ENCODE results near the gene ROR2. TPM values are rescaled to one million over a fixed set of nuclear protein-coding genes. Genes with fewer than 3 reads are reported as not detected.

The ROR2 gene
- total RNA-seq, 4 donors from 2014 or later: 9.5 to 17.7 (median 15.9) TPM

DNA sequence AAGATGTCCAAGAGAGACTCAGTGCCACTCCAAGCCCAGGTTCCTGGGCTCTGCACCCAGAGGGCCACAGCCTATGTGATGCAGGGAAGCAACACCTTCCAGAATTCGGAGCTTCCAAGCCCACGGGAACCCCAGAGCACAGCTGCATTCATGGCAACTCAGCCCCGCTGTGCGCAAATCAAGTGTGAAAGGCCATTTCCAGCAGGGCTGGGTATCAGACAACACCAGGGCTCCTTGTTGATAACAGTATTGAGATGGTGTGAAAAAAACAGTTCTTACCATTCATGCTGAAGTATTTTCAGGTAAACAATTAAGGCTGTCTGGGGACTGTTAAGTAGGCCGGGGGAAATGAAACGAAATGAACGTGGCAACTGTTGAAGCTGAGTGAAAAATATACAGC, 10.1 kb downstream of the ROR2 start:
- DNase-seq: no peak
- Histone ChIP-seq H3K36me3 (no peaks in the 10 kb centered on the region), H3K4me3 (replicated peaks in 1 of 3) (no peak overlapping the region), H3K9me3 (no peaks in the 10 kb centered on the region), H3K4me1 (peaks cover 7 to 13% of the 10 kb centered on the region in 2 donors), H3K27me3 (no peaks in the 10 kb centered on the region), H3K27ac (no peak overlapping the region)
- WGBS, 2 donors: 80 to 93% methylated on average over 7 of the region's 7 CpGs
- intact Hi-C loops (cut with DNase I): loop anchor here (10.0 kb wide), 1 partner anchor 95 kb away; no protein-coding TSS in a partner anchor
- no peak for TF ChIP-seq POLR2A (IDR thresholded peaks at IDR 0.05)
- TF ChIP-seq, protein P1, sequence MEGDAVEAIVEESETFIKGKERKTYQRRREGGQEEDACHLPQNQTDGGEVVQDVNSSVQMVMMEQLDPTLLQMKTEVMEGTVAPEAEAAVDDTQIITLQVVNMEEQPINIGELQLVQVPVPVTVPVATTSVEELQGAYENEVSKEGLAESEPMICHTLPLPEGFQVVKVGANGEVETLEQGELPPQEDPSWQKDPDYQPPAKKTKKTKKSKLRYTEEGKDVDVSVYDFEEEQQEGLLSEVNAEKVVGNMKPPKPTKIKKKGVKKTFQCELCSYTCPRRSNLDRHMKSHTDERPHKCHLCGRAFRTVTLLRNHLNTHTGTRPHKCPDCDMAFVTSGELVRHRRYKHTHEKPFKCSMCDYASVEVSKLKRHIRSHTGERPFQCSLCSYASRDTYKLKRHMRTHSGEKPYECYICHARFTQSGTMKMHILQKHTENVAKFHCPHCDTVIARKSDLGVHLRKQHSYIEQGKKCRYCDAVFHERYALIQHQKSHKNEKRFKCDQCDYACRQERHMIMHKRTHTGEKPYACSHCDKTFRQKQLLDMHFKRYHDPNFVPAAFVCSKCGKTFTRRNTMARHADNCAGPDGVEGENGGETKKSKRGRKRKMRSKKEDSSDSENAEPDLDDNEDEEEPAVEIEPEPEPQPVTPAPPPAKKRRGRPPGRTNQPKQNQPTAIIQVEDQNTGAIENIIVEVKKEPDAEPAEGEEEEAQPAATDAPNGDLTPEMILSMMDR (IDR thresholded peaks at IDR 0.05): no peak

DNA sequence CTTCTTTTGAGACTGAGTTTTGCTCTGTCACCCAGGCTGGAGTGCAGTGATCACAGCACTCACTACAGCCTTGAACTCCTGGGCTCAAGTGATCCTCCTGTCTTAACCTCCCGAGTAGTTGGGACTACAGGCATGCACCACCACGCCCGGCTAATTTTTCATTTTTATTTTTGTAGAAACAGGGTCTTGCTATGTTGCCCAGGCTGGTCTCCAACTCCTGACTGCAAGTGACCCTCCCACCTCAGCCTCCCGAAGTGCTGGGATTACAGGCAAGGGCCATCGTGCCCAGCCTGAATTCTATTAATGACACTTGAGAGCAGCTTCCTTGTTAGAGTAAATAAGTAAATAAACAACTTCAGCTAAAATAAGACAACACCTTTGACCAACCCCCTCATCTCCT, 12.3 kb downstream of the ROR2 start:
- Histone ChIP-seq H3K36me3 (no peaks in the 10 kb centered on the region), H3K27ac (no peak overlapping the region), H3K27me3 (no peaks in the 10 kb centered on the region), H3K4me3 (replicated peaks in 1 of 3) (no peak overlapping the region), H3K9me3 (no peaks in the 10 kb centered on the region), H3K4me1 (peaks cover 6 to 11% of the 10 kb centered on the region in 2 donors)
- DNase-seq: no peak
- 85 to 91% methylated on average over 5 of the region's 5 CpGs for WGBS, 2 donors
- TF ChIP-seq POLR2A (IDR thresholded peaks at IDR 0.05): no peak
- TF ChIP-seq, protein P1 (IDR thresholded peaks at IDR 0.05): no peak
- intact Hi-C loops (cut with DNase I): no loop called here

DNA sequence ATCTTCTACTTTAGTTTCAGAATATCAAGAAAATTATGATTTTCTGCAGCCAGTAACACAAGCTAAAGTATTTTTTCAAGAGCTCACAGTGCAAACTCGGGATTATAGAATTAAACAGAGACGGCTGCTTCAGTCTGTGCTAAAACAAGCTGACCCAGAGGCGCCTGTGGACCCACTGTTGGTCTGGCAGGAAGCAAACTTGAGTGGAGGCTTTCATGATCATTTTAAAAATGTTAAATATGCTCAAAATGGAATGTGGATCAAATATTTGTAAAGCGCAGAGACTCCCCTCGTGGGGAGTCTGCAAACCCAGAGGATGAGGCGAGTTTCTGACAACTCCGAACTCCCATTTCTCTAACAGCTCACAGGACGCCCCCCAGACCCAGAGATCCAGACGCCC, 13.0 kb downstream of the ROR2 start:
- peaks cover 6 to 11% of the 10 kb centered on the region in 2 donors for H3K4me1 ChIP-seq
- intact Hi-C loops (cut with DNase I): no loop called here
- no peaks in the 10 kb centered on the region for H3K36me3 ChIP-seq
- TF ChIP-seq POLR2A (IDR thresholded peaks at IDR 0.05): no peak
- TF ChIP-seq, protein P1 (IDR thresholded peaks at IDR 0.05): no peak
- H3K9me3 ChIP-seq: no peaks in the 10 kb centered on the region
- DNase-seq: no peak
- 85 to 87% methylated on average over 9 of the region's 9 CpGs for WGBS, 2 donors
- H3K27ac ChIP-seq: no peak overlapping the region
- H3K4me3 ChIP-seq (replicated peaks in 1 of 3): no peak overlapping the region
- H3K27me3 ChIP-seq: no peaks in the 10 kb centered on the region

DNA sequence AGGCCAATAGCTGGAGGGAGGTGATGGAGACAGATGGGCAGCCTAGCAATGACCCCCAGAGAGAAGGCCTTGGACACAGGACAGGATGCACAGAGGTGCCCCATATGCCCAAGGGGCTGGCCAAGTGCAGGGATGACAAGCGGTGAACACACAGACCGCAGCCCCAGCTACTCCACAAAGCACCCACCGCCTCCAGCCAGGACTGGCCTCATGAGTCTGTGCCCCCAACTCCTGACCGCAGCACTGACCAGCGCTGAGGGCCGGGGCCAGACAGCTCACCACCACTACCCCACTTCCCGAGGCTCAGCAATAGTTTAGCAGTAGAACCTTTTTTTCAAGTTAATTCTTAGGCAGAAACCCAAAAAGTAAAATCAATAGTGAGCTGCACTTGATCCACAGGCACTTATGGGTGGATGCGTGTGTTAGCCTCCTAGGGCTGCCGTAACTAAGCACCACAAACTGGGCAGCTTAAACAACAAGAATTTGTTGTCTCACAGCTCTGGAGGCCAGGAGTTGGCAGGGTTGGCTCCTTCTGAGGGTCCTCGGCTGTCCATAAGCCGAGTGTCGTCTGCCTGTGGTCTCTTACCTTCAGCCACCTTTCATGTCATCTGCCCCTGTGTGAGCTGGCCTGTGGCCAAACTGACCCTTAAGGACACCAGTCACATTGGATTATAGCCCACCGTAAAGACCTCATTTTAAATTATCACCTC, 14.1 kb downstream of the ROR2 start:
- Histone ChIP-seq H3K4me1 (peaks cover 6 to 11% of the 10 kb centered on the region in 2 donors), H3K36me3 (no peaks in the 10 kb centered on the region)
- 57 to 72% methylated on average over 8 to 13 of the region's 13 CpGs for WGBS, 2 donors

More for the DNA sequence above, 14.1 kb downstream of the ROR2 start:
- peak in 1 of 2 donors; percentile 27 for DNase-seq
- peak overlapping the region in 2 of 3 donors; percentile 11 to 35 for H3K27ac ChIP-seq
- no peak for TF ChIP-seq POLR2A (IDR thresholded peaks at IDR 0.05)
- TF ChIP-seq, protein P1 (IDR thresholded peaks at IDR 0.05): no peak
- intact Hi-C loops (cut with DNase I): no loop called here
- no peaks in the 10 kb centered on the region for H3K9me3 ChIP-seq
- H3K4me3 ChIP-seq (replicated peaks in 1 of 3): no peak overlapping the region
- no peaks in the 10 kb centered on the region for H3K27me3 ChIP-seq

All from thyroid gland (tissue), 4 donors.